GM11168 (cell line): Measurements from ENCODE around the gene ADORA2A.
"Not testable (repeated sequence)": the region's sequence is repeated elsewhere in the genome, so short reads cannot be mapped to it uniquely, and the experiment has no call there.

Source experiments
- in situ Hi-C: fragments of 300-500 bp; cut with MboI; formaldehyde crosslinking; loops from one replicate; pipeline ENCODE4 v1.12.0; 2022; ENCODE audit warnings: low sequenced_read_pairs; ENCODE audit not compliant: unreplicated experiment

The ADORA2A gene

DNA sequence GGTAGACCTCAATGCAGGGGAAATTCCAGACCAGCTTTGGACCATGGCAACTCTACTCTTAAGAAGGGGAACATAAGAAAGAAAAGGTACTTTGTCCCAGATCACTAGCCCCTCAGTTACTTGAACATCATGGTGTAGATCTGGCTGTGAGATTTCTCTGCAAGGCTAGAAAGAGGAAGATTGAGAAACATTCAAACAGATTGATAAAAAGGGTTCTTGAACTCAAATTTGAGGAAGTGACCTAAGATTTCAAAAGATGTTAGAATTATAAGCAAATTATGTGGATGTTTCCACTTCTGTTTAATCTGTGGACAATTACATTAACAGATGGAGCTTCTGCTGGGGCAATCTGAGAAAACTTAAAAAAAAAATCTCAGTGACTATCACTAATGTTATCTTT is 45.9 kb downstream of the ADORA2A start:
- in situ Hi-C loops = no loop called here

DNA sequence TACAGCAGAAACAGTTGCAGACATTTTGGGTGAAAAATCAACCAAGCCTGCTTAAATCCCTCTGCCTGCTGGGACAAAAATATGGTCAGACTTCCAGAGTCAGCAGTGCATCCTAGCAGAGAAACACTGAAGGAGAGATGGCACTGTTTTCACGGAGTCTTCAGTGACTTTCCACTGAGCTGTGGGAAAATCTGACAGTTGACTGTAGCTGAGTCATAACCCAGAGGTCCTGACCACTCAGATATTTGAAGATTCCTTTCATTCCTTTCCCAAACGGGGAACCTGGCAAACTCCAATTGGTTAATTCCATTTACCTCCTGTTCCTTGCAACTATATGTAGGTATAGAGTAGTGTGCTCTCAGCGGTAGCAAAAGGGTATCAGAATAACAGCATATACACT is 46.8 kb downstream of the ADORA2A start:
- in situ Hi-C loops = no loop called here

- in situ Hi-C loops = no loop called here
These were observed 47.4 kb downstream of the ADORA2A start for GRCh38 chr22:24474649-24475255.

DNA sequence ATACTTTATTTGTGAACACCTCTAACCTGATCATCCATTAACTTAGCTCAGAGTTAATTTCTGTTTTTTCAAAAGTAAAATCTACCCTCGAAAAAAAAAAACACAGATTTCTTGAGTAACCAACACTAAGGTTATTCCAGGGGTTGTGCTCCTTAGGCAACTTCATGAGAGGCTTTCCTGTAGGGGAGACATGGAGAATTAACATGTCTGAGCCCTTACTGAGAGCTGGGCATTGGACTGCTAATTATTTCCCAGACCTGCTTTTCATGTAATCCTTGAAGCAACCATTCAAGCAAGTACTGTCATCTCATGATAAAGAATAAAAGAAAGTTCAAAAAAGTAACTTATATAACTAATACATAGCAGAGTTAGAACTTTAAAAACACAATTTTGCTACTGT is 54.2 kb downstream of the ADORA2A start:
- in situ Hi-C loops = no loop called here

- in situ Hi-C loops = no loop called here
These were observed 55.2 kb downstream of the ADORA2A start for GRCh38 chr22:24482575-24482974.

DNA sequence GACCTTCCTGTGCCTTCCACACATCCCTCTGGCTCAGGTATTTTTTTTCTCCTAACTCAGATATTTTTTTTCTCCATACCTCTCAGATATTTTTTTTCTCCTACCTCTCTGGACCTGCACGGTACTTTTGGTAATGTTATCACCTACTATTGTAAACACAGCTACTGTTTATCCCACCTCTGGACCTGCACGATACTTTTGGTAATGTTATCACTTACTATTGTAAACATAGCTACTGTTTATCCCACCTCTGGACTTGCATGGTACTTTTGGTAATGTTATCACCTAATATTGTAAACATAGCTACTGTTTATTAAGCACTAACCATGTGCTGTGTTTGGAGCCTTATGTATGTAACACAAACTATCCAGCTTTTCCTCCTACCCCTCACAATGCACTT is 55.6 kb downstream of the ADORA2A start:
- in situ Hi-C loops = no loop called here

DNA sequence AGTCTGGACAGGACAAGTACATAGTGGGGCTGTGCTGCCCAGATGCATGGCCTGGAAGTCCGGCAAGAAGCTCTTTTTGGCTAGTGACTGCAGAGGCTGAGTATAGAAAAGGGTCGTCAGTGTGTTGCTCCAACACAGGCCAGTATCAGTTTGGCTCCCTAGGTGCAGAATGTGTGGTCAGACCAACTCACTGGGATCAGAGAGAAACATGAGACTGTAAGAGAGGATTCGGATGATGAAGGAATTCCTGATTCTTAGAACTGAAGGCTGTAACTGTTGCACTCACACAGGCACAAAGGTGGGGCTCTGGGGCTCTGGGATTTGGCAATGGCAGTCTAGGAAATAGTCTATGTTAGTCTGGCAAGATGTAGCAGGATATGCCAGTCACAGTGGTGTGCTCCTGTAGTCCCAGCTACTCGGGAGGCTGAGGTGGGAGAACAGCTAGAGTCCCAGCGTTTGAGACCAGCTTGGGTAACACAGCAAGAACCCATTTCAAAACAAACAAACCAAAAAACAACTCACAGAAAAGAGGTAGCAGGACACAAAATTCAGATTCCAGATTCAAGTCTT is 56.7 kb downstream of the ADORA2A start:
- in situ Hi-C loops = no loop called here

GRCh38 chr22:24485170-24485569 is 57.8 kb downstream of the ADORA2A start:
- in situ Hi-C loops = no loop called here

DNA sequence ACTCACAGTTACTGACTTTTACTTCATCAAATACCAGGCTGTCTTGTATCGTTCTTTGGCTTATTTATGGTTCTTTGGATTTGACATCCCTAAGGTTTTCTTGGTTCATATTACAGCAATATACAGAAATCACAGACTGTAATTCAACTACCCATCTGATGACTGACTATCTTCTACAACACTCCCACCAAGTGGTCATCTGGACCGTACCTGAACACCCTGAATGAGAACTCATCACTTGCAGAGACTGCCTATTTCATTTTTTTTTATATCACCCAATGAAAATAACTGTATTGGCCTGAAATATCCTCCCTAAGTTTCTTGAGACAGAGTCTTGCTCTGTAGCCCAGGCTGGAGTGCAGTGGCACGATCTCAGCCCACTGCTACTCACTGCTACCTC is 58.2 kb downstream of the ADORA2A start:
- in situ Hi-C loops = no loop called here

DNA sequence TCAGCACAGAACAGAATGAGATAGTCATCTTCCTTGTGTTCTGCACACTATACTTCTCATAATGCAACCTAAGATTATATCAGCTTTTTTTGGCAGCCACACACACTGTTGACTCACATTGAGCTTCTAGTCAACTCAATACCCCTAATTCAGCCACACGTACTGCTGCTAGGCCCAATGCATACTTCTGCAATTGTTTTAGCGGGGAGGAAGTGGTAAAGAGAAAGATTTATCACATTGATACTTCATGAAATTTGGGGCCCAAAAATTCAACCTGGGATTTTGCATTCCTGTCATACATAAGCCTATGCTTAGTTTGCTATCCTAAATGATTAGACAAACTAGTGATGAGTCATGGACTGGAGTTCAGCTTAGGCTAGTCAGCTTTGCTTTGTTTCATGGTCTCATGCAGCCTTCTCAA is 59.1 kb downstream of the ADORA2A start:
- in situ Hi-C loops = no loop called here

DNA sequence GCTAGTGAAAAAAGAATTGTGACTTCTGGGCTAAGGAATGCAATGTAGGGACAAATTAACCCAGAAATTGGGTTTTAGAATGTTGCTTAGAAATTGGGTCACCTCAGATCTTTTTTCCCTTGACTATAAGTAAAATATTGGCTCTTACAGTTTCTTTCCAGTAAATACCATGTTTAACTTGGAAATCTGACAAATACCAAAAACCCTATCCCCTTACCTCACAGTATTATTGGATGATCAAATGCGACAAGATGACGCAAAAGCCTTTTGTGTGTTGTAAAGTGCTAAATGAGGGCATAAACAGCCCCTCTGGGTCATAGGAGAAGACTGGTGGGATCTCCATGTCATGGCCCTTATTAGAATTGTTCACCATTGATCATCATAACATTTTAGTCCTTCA is 61.6 kb downstream of the ADORA2A start:
- in situ Hi-C loops = no loop called here

DNA sequence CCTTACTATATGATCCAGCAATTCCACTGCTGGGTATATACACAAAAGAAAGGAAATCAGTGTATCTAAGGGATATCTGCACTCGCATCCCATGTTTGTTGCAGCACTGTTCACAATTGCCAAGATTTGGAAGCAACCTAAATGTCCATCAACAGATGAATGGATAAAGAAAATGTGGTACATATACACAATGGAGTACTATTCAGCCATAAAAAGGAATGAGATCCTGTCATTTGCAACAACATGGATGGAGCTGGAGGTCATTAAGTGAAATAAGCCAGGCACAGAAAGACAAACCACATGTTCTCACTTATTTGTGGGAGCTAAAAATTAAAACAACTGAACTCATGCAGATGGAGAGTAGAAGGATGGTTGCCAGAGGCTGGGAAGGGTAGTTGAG is 62.0 kb downstream of the ADORA2A start:
- in situ Hi-C loops = not testable (repeated sequence)
